Transverse colon (tissue), 4 donors: ENCODE results near the gene AMN.

Experiments
- EP300 ChIP-seq: sonication (generic); formaldehyde crosslinking; IDR thresholded peaks from one replicate; pipeline ENCODE4 v1.6.1; 2017; ENCODE audit warnings: antibody characterized with exemption, low read depth
- POLR2A ChIP-seq: fragments of 450-650 bp; IDR thresholded peaks from one replicate; pipeline ENCODE4 v1.6.1; 2016; ENCODE audit warnings: antibody characterized with exemption, mild to moderate bottlenecking, moderate library complexity
- POLR2AphosphoS5 ChIP-seq, 3 donors: sonication (generic); formaldehyde crosslinking; IDR thresholded peaks; one replicate each; pipeline ENCODE4 v1.6.1; 2016; ENCODE audit warnings: antibody characterized with exemption in 3 of 3
- TF ChIP-seq, protein P1 (sequence below), 5 experiments: fragments of 200-600 bp in 3 of 5; fragments of 450-650 bp in 2 of 5; sonication (generic) in 3 of 5; IDR thresholded peaks; 1 replicate in 2 of 5; 2 replicates in 3 of 5; pipeline ENCODE4 v1.5.1; 2016 to 2017; ENCODE audit warnings: antibody characterized with exemption in 5 of 5, inconsistent platforms in 3 of 5, mild to moderate bottlenecking in 2 of 5, moderate library complexity in 1 of 5

- no peak for TF ChIP-seq POLR2A
- no peak for TF ChIP-seq EP300
- TF ChIP-seq, protein P1, sequence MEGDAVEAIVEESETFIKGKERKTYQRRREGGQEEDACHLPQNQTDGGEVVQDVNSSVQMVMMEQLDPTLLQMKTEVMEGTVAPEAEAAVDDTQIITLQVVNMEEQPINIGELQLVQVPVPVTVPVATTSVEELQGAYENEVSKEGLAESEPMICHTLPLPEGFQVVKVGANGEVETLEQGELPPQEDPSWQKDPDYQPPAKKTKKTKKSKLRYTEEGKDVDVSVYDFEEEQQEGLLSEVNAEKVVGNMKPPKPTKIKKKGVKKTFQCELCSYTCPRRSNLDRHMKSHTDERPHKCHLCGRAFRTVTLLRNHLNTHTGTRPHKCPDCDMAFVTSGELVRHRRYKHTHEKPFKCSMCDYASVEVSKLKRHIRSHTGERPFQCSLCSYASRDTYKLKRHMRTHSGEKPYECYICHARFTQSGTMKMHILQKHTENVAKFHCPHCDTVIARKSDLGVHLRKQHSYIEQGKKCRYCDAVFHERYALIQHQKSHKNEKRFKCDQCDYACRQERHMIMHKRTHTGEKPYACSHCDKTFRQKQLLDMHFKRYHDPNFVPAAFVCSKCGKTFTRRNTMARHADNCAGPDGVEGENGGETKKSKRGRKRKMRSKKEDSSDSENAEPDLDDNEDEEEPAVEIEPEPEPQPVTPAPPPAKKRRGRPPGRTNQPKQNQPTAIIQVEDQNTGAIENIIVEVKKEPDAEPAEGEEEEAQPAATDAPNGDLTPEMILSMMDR (IDR thresholded peaks at IDR 0.05) = no peak
- TF ChIP-seq POLR2AphosphoS5 (IDR thresholded peaks at IDR 0.05) = no peak
Observed at GRCh38 chr14:102885737-102886447, 36.6 kb upstream of the AMN start.
